HG03575 (cell line): Measurements from ENCODE around the gene HEXIM2.
"Not testable (repeated sequence)": the region's sequence is repeated elsewhere in the genome, so short reads cannot be mapped to it uniquely, and the experiment has no call there.

Experiments used
- ATAC-seq: cut with Tn5 transposase; IDR thresholded peaks from one replicate; pipeline ENCODE4 v1.9.1; 2021; ENCODE audit not compliant: unreplicated experiment, insufficient number of reproducible peaks, low FRiP score; ENCODE audit errors: extremely low read depth

The HEXIM2 gene

DNA sequence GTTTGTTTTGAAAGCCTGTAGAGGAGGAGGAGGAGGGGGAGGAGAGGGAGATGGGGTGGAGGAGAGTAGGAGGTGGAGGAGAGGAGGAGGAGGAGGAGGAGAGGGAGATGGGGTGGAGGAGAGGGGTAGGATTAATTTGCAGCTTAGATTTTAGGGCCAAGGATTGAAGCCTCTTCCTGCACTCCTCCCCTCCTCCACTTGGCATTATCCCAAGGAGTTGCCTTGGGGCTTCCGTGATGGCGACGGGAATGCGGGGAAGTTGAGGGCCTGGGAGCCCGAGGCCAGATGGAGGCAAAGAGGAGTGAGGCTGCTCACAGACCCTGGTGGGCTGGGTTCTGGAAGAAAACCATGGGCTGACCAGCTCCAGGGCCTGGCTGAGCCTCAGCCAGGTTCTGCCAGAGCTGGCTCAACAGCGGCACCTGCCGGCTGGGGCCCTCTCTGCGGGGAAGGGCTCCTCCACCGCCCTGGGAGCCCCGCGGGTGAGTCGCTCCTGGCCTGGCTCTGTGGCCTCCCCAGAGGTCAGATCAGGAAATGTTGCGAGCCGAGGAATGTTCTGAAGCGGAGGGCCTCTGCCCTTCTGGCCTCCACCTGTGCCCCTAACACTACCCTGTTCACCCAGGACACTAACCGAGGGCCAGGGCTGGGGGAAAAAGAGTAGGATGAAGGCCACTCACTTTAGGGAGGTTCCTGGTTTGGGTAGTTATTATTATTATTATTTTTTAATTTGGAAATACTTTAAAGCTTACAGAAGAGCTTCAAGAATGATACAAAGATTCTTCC, 36.1 kb downstream of the HEXIM2 start:
- ATAC-seq = no peak

GRCh38 chr17:45200701-45201100, 39.0 kb downstream of the HEXIM2 start:
- ATAC-seq = no peak

DNA sequence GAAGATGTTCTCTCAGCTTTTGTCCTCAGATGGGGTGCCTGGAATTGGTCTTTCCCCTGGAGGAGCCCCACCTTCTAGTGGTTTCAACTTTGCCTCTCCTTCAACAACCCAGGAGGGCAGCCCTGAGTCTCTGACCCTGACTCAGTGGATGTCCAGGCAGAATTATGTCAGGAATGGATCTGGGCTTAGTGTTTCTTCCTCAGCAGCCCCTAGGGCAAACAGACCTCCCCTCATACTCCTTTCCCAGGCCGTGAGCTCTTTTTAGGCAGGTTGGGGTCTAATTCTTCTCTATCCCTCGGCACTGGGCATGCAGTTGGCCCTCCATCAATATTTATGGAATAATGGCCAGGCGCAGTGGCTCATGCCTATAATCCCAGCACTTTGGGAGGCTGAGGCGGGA, 39.8 kb downstream of the HEXIM2 start:
- no peak for ATAC-seq

DNA sequence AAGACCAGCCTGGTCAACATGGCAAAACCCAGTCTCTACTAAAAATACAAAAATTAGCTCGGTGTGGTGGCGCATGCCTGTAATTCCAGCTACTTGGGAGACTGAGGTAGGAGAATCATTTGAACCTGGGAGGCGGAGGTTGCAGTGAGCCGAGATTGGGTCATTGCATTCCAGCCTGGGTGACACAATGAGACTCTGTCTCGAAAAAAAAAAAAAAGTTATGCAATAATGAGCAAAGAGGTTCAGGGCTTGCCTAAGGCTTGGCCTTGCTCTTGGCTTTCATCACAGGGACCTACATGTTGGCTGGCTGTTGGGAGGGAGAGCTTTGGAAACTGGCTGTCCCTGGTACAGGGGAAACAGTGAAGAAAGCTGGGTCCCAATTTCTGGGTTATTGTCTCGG, 40.2 kb downstream of the HEXIM2 start:
- ATAC-seq = not testable (repeated sequence)

DNA sequence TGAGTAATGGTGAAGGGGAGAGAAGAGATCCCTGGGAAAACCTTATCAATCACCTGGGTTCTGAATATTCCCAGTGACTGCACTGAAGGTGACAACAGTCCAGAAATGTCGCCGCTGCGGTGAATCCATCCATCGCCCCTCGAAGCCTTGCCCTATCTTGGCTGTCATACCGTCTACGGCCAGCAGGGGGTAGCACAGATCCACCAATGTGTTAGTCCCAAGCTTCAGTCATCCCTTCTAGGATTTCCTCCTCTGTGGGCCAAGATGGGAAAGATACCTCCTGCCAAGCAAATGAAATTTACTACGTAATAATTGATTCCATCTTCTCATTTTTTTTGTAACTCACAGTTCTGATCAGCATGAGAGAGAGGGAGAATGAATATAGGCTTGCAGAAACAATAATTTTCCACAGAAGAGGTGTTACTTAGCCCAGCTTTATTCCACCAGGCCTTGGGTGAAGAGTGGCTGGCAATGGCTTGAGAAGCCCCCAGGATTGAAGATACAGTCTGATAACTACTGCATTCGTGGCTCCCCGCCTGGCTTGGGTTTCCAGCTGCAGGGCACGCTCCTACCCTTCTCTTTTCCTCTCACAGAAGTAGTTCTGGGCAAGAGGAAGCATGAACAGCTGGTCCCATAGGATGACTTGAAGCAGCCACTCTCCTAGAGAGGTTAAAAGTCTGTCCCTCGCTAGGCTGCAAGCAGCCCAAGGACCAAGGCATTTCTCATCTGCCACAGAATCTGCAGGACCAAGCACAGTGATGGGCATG, 57.4 kb downstream of the HEXIM2 start:
- ATAC-seq = no peak
